NCI-H2081 treated with DMSO at 0.1 percent for 48 hours (cell line): ENCODE results near the gene HMGA1.

Source experiments
- DNase-seq: peaks from one replicate; lab custom pipeline; 2025; lab: John Stamatoyannopoulos, UW

HMGA1 gene

GRCh38 chr6:34236443-34237315, at the start of gene HMGA1:
TSS of gene HMGA1 (plus strand) at chr6:34236873. CDS start at chr6:34240781, 3,908 bp downstream.
- peak; percentile 75 for DNase-seq

GRCh38 chr6:34189806-34190503, 46.7 kb upstream of the HMGA1 start:
- DNase-seq: no peak

GRCh38 chr6:34190504-34191122, 46.1 kb upstream of the HMGA1 start:
- DNase-seq: no peak

GRCh38 chr6:34194772-34195171, 41.9 kb upstream of the HMGA1 start:
- no peak for DNase-seq

GRCh38 chr6:34195726-34196115, 41.0 kb upstream of the HMGA1 start:
- DNase-seq: no peak

- peak; percentile 8 for DNase-seq
Observed at GRCh38 chr6:34196116-34196832, 40.4 kb upstream of the HMGA1 start.

GRCh38 chr6:34196833-34197195, 39.9 kb upstream of the HMGA1 start:
- no peak for DNase-seq

- no peak for DNase-seq
Observed at GRCh38 chr6:34200340-34200971, 36.2 kb upstream of the HMGA1 start.

- DNase-seq: no peak
Observed at GRCh38 chr6:34201455-34202107, 35.1 kb upstream of the HMGA1 start.

- no peak for DNase-seq
Observed at GRCh38 chr6:34202329-34203201, 34.1 kb upstream of the HMGA1 start.

GRCh38 chr6:34204693-34205092, 32.0 kb upstream of the HMGA1 start:
- DNase-seq: no peak

- DNase-seq: no peak
Observed at GRCh38 chr6:34205466-34205865, 31.2 kb upstream of the HMGA1 start.

GRCh38 chr6:34205916-34206315, 30.8 kb upstream of the HMGA1 start:
- no peak for DNase-seq

- no peak for DNase-seq
Observed at GRCh38 chr6:34206726-34207125, 29.9 kb upstream of the HMGA1 start.

GRCh38 chr6:34207695-34208443, 28.8 kb upstream of the HMGA1 start:
- DNase-seq: no peak

- DNase-seq: no peak
Observed at GRCh38 chr6:34213772-34214171, 22.9 kb upstream of the HMGA1 start.

- DNase-seq: no peak
Observed at GRCh38 chr6:34218691-34219090, 18.0 kb upstream of the HMGA1 start.

- DNase-seq: no peak
Observed at GRCh38 chr6:34223381-34223955, 13.2 kb upstream of the HMGA1 start.
